HG02798 (cell line): ENCODE measurements around the gene KLHL3.

ENCODE experiments used
- ATAC-seq: cut with Tn5 transposase; IDR thresholded peaks from one replicate; pipeline ENCODE4 v1.9.1; 2021; ENCODE audit warnings: mild to moderate bottlenecking; ENCODE audit not compliant: unreplicated experiment, poor library complexity

KLHL3 gene

GRCh38 chr5:137616046-137616445, 119.8 kb downstream of the KLHL3 start:
- ATAC-seq = no peak

- ATAC-seq = no peak
Observed at GRCh38 chr5:137615171-137615775, 120.6 kb downstream of the KLHL3 start.

GRCh38 chr5:137613554-137614265, 122.2 kb downstream of the KLHL3 start:
- no peak for ATAC-seq

- no peak for ATAC-seq
Observed at GRCh38 chr5:137612576-137612975, 123.3 kb downstream of the KLHL3 start.

- no peak for ATAC-seq
Observed at GRCh38 chr5:137611794-137612435, 124.0 kb downstream of the KLHL3 start.

- ATAC-seq = no peak
Observed at GRCh38 chr5:137611011-137611580, 124.8 kb downstream of the KLHL3 start.

GRCh38 chr5:137610598-137610997, 125.3 kb downstream of the KLHL3 start:
- no peak for ATAC-seq

GRCh38 chr5:137609127-137609526, 126.8 kb downstream of the KLHL3 start:
- no peak for ATAC-seq

GRCh38 chr5:137607771-137608170, 128.1 kb downstream of the KLHL3 start:
- no peak for ATAC-seq

- ATAC-seq = no peak
Observed at GRCh38 chr5:137606401-137606800, 129.5 kb downstream of the KLHL3 start.

- ATAC-seq = no peak
Observed at GRCh38 chr5:137605411-137605810, 130.5 kb downstream of the KLHL3 start.

GRCh38 chr5:137604348-137605095, 131.4 kb downstream of the KLHL3 start:
- ATAC-seq = no peak

- no peak for ATAC-seq
Observed at GRCh38 chr5:137603891-137604290, 132.0 kb downstream of the KLHL3 start.

GRCh38 chr5:137603356-137603755, 132.5 kb downstream of the KLHL3 start:
- no peak for ATAC-seq

- no peak for ATAC-seq
Observed at GRCh38 chr5:137602721-137603273, 133.1 kb downstream of the KLHL3 start.

GRCh38 chr5:137600721-137601360, 135.0 kb downstream of the KLHL3 start:
- no peak for ATAC-seq

- ATAC-seq = no peak
Observed at GRCh38 chr5:137599457-137599856, 136.4 kb downstream of the KLHL3 start.

GRCh38 chr5:137598399-137598798, 137.5 kb downstream of the KLHL3 start:
- no peak for ATAC-seq

GRCh38 chr5:137596941-137597340, 138.9 kb downstream of the KLHL3 start:
- ATAC-seq = no peak
